ENCODE data around the gene HOXA10.
A peak's percentile ranks its signal among the peaks of the same experiment; 100 is the strongest.

HOXA10 gene

DNA sequence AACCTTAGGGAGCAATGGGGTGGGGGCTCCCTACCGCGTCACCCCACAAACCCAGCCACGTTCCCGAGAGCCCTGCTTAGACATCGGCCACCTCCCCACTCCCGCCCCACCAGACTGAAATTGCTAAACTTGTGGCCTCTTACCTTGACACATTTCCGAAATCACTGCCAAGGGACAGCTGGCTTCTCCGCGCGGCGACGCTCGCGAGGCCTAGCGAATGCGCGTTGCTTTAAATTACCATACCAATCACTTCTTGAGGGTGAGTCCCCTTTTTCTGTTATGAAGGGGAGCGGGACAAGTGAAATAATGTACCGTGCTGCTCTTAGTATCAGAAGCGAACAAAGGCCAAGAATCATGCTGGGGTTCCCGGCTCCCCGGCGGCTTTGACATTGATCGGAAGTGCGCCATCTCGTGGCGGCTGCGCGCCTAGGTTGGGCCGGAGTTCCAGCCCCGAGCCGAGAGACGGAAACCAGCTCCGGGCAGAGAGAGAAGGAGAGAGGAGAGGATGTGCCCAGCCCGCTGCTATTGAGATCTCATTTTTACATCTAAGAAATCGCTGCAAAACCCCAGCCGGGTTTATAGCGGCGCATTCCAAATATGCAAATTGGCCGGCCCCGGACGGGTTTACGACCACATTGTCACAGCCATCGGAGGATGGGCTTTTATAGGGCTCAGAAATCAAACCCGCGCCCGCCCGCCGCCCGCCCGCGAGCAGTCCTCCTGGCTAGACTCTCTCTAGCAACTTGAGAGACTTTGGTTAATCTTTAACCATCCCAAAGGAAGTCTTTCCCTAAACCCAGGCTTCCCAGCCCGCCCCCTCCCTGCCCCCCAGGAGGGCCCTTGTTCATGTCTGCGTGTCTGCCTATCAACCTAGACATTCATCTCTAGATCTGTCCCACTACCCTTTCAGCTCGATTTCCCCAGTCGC, 5.6 kb upstream of the HOXA10 start:
- peak; percentile 75 for DNase-seq
- ATAC-seq, result peak; percentile 46

DNA sequence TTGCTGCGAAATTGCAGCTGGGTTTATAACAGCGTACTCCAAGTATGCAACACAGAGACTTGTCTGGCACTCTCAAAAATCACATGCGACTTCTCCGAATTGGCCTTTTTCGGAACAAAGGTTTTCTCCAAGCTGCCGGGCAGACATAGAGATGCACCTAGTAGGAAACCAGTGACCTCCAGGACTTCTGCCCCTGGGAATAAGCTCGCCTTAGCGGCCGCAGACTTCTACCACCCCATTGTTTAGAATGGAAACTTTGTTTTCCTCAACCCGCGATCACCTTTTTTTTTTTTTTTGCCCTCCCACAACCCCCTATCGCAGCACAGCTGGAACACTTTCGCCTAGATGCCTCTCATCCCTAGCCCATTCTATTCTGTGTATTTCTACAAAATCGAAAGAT, 4.9 kb upstream of the HOXA10 start:
- peak; percentile 0 for DNase-seq
- ATAC-seq, result no peak

DNA sequence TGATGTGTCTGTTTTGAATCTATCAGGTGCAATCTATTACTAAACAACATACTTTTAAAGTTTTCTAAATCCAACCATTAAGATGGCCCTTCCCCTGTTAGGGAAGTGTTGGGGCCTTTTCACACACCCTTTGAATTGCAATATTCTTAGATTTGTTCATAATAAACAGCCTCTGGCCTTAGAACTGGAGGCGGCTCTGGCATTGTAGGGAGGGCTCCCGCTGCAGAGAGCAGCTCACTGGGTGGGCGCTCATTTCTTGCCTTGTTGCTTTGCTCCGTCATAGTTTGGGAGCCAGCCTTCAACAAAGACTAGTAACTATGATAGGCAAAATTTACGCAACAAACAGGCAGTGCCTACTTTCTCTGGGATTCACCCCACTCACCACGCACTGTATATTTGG, 4.2 kb upstream of the HOXA10 start:
- ATAC-seq (no peak), DNase-seq (peak; percentile 0)

DNA sequence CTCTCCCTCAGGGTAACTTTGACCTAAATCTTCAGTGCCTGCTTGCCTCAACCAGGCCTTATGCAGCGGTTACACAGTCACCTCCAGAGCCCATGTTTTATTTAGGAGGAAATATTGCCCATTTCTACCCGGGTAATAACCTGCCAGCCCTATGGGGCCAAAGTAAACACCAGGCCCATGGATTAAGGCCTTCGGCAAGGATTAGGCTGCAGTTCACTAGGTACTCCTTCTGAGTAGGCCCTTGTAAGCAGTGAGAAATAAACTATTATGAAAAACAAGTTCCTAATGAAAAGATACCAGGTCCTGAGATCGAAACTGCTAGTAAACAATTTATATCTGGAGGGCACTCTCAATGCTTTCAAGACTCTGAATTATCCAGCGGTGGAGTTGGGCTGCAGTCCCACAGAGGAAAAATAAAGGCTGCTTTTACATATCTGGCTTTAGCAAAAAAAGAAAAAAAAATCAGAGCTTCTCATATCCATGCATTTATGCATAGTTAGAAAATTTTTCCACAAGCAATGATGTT, 3.7 kb upstream of the HOXA10 start:
- DNase-seq (no peak), ATAC-seq (no peak)

DNA sequence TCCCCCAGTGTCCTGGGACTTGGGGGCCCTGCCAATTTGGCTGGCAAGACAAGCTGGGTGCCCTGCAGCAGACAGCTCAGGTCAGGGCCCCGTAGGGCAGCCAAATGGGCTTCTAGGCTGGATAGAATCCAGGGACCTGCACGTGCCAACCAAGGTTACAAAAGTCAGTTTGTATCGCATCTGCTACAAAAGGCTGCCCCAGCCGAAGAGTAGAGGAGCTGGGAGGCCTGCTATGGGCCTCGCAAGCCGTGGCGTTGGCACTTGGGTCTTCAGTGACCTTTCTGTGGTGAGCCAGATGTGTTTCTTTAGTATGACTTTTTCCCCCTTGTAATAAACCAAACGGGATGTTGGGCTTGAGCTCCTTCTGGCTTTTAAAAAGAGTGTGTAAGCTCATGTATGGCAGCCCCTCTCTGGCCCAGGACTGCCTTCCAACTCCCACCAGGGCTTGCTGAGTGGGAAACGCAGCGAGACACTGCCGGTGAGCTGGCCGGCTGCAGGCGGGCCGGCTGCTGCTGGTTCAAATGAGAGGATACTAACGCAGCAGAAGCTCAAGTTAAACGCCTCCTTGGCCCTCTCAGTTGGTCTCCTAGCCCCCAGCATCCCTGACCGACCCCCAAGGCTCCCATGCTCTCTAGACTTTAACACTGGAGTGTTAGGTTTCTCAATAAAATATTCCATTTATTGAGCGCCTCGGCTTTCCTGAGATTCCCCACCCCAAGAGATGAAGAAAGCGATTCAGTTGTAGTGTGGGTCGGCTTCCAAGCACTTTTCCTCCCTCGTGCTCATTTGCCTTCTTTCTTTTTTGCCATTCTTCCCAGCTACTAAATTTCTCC, 3.1 kb upstream of the HOXA10 start:
- no peak for DNase-seq
- ATAC-seq, result no peak

DNA sequence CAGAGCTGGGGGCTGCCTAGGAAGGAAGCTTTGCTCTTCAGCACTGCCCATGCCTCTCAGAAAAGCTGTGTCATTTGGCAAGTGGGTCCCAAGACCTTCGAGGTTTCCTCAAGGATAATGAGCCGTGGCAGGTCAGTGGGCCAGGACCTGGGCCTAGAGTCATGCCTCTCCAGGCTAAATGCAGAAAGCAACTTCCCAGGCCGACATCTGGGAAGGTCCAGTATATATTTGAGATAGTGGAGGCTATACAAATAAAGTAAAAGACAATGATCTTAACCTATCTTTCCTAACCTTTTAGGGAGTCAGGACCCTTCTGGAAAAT, 2.4 kb upstream of the HOXA10 start:
- DNase-seq (no peak), ATAC-seq (no peak)

DNA sequence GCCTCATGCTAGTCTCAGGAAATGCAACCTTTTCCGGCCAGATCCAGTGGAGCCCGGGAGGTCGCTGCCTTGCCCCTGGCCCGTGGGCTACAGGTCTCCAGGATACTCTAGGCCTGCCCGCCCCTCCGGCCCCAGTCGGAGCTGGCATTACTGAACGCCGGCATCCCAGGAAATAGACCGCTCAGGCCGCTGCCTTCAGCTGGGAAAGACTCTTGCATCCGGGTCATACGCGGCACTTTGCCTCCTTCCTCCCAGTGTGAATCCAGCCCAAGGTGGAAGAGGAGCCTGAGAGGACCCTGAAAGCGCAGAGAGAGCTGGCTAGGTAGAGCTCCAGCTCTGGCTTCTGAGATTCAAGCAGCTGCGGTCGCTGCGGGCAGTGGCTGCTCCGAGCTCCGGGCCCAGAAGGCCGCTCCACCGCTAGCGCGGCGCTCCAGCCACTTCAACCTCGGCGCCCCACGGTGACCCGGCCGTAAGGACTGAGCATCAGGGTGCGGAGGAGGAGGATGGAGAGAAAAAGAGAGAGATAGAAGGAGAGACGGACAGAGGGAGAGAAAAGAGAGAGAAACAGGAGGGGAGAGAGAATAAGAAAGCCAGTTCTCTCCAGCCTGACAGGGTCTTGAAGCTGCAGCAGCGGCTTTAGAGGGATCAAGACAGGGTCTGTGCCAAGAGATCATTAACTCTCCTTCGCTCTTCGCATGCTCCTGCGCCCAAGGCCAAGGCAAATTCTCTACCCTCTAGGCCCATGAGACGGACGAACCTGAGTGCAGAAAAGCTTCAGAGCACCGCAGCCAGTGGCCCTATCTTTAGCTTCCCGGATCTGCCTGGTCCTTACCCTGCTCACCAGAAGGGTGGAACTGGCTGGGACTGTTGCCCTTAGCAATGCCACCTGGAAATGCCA, 1.8 kb upstream of the HOXA10 start:
- DNase-seq, result no peak
- no peak for ATAC-seq

DNA sequence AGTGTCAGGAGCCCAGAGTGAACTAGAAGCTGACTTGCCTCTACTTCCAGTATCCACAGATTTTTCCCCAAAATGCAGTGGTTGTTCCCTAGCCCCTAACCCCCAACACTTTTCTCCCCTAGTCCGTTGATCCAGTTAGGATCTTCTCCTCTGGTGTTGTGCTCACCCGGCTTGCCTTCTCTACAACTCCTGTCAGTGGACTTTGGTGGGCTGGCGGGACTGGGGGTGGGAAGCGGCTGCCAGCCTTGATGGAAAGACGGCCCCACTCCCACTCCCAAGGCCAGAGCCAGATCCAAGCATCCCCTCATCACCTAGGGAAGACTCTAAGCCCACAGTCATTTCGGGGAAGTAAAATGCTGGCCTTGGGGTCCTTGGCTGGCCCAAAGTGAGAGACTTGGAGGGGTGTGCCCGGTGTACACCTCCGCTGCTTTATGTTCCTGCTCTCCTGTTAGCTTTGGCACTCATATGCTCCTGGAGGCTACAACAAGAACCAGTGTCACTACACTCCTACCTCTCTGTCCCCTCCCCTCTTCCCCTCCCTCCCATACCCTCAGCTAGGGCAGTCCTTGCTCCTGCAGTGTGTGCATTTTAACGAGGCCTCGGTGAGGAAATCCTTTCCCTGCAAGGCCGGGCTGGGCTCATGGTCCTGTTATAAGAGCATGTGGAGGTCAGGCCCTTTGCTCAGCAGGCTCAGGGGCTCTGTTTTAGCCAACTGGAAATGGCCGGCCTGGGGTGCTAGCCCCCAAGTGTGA, 930 bp upstream of the HOXA10 start:
- DNase-seq, result no peak
- ATAC-seq, result no peak

DNA sequence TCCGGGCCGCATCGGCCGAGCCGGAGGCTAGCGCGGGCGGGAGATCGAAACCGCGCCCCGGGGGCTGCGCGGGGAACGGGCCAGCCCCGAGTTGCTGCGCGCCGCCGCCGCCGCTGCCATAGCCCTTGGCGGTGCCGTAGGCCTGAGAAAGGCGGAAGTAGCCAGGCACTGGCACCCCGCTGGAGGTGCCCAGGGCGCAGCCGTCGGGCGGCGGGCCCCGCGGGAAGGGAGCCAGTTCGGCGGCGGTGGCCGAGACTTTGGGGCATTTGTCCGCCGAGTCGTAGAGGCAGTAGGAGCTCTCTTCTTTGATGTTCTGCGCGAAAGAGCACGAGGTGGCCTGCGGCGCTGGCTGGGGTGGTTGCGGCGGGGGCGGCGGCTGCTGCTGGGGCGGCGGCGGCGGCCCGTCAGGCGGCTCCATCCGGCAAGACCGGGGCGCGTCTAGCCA, 587 bp downstream of the HOXA10 start:
- DNase-seq, result no peak
- ATAC-seq, result peak; percentile 59

DNA sequence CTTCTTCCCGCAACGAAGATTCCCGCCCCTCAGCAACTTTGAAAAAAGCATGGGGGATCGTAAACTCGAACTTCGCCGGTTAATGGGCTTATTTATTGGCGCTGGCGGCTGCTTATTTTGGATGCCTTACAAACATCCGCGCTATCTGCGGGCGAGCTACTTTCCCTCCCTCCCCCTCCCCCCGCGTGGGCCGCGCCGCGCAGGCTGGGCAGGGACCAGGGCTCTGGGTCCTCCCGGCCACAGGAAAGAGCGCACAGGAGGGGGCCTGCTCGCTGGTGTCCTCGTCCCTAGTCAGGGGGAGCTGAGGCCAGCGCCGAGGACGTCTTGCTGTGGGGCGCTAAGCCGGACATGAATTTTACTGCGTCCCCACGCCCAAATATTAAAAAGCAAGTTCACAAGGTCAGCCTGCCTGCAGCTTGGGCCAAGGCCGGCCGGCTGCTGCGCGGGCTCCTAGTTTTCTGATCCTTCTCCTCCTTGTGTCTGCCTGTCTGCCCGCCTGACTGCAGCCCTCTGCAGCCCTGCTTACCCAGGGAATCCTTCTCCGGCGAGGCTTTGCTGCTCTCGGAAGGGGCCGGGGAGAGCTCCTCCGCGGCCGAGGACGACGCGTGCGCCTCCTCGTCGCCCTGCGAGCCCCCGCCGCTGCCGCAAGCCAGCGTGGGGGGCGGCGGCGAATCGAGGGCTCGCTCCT, 1.2 kb downstream of the HOXA10 start:
- ATAC-seq, result no peak
- no peak for DNase-seq

DNA sequence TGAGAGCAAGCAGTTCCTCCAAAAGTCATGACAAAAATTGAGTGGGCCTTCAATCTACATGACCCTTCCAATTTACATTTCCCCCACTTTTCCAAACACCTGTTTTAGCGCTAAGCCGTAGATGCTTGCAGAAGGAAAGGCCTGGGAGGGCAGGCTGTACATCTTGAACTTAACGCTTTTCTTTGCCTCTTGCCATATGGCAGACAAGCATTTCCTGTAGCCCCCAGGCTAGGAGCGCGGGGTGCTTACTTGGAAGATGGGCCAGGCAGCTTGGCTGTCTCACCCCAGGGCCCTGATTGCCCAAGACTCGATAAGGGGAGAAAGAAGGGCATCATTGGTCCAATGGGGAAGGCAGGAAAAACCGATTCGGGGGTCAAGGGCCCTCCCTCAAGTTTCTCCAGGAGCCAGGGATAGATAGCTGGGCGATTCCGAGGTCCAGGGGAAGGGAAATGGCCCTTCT, 1.8 kb downstream of the HOXA10 start:
- DNase-seq (no peak), ATAC-seq (no peak)

DNA sequence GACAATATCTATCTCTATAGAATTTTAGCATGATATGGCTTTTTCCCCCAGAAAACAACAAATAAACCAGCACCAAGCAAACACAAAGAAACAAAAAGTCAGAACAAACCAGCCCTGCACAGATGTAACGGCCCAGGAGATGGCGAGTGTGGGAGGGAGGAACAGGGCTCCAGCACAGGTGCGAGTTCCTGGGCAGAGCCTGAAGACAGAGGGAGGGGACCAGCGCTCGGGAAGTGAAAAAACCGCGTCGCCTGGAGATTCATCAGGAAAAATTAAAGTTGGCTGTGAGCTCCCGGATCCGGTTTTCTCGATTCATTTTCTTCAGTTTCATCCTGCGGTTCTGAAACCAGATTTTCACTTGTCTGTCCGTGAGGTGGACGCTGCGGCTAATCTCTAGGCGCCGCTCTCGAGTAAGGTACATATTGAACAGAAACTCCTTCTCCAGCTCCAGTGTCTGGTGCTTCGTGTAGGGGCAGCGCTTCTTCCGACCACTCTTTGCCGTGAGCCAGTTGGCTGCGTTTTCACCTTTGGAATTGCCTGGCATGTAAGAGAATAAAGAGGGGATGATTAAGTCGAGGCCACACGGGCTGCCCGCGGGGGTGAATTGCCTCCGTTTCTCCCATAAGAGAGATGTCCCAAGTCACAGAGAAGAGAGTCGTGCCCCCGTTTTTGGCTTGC, 2.3 kb downstream of the HOXA10 start:
- no peak for ATAC-seq
- no peak for DNase-seq

DNA sequence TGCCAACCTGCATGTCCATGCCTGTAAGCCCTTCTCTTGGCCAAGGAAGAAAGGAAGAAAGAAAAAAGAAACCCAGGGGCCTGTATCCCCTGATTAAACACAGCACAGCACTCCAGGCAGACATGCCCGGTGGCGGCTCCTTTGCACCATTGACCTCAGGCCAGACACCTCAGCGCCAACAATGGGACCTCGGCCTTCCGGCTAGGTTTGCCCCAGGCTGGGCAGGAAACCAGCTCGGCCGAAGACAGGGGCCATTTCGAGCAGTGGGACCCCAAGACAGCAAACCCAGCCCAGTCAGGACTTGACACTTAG, 2.8 kb downstream of the HOXA10 start:
- no peak for DNase-seq
- ATAC-seq, result no peak

DNA sequence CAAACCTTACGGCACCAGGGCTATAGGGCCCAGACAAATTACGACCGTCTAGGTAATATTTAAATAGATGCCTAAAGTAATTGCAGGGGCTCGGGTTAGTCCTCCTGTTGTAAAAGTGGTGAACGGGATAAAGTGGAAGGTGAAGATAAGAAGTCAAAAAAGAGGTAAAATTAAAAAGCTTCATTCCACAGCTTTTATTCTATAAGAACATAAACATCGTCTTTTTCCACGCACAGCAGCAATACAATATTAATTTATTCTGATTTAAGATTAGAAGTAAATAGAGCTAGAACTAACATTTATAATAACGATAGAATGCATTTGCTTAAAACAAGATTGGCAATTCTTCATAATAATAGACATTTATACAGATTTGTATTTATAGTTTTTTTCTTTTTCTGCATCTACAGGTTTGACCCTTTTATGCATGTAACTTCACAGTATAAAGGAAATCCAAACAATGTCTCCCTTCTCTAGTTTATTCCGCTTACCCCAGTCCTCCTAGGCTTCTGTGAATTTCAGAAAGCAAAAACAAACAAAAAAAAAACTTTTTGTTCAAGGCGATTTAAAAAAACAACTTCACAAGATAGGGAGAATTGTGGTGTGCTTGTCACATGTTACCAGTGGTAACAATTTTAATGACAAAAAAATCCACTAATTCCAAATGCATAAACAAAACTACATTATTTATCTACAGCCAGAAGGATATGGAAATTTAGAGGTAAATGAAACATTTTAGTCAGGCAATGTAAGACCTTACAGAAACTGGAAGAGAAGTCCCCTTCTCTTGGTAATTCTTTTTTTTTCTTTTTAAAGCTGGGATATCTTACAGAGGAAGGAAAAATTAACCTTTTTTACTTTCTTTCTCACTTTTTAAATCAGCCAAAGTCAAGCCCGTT, 3.4 kb downstream of the HOXA10 start:
- ATAC-seq, result no peak

DNA sequence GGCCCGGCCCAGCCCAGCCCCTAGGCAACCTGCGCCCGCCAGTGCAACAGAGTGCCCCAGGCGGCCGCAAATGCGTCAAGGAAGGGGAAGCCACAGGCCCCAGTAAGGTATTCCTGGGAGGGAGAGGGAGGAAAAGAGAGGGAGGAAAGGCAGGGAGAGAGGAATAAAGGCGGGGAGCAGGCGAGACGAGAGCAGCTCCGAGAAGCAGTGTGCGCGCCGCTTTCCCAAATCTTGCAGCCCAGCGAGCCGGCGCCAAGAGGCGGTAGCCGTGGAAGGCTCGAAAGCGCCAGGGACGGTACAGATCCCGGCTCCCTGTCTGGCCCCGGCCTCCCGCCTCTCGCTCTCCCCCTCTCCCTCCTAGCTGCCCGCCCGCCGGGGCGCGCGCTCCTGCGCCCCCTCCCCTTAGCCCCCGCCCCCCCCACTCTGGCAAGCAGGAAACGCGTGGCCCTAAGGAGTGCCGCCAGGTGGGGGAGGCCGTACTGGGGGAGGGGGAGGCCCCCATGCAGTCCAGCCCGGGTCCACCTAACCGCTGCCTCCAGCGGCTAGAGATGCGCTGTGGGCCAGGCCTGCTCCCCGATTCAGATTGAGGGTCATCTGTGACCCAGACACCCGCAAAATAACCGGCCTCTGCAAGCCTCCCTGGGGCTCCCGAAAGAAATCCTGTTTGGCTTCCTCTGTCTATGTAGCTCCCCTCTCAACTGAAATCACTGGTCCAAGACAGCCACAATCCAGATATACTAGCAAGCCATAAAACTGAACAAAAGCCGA, 4.3 kb downstream of the HOXA10 start:
- no peak for ATAC-seq
- DNase-seq, result no peak

More for the DNA sequence above, 3.4 kb downstream of the HOXA10 start:
- DNase-seq, result no peak

DNA sequence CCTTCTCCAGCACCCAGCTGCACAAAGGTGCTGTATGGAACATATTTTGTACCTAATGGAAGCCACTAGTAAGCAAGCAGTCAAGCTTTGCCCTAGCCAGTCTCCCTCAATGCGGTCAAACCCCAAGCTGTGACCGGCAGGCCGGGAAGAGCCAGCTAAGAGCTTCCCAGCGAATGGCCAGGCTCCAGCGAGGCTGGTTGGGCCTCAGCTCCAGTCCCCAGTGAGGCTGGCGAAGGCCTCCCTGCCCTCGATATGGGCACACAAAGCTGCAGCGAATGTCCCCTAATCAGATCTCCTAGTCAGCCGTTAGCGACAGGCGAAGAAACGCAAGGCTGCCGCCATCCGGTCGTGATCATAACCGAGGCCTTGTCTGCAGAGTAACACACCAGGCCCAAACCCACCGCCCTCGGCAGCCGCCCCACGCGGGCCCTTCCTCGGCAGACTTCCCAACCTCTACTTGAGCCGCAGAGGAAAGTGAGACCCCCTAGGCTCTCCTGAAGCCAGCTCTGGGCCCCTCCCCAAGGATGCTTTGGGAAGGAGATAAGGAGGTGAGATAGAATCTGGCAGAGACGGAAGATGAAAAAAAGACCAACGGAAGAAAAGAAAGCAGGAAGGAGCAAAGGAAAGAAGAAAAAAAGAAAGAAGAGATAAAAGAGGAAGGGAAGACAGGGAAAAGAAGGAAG, 5.7 kb downstream of the HOXA10 start:
- no peak for ATAC-seq
- no peak for DNase-seq

DNA sequence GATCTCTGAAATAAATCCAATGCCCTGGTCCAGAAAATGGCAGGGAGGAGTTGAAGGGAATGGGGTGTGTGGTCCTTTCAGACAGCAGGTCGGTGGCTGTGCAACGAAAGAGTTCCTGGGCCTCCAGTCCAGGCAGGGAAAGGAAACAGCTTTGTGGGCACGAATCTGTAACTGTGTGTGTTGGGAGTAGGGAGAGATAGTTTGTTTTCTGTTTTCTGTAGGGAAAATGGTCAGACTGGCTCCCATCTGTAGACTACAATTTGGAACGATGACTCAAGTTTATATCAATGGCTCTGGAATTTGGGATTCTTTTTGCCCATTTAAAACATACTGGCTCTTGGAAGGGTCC, 6.2 kb downstream of the HOXA10 start:
- ATAC-seq (no peak), DNase-seq (no peak)

Measured in stimulated activated naive CD8-positive, alpha-beta T cell treated with anti-CD3 and anti-CD28 coated beads, Interleukin-15, Interleukin-2, amounts not matched to agents 100 U/mL and 50 U/mL, for 24 hours (primary cell).